ENCODE measurements around the gene RAD51B. TPM values are rescaled to one million over a fixed set of nuclear protein-coding genes. Genes with fewer than 3 reads are reported as not detected.

Gene RAD51B
- total RNA-seq, 1 experiment from 2014 or later = 103 TPM

DNA sequence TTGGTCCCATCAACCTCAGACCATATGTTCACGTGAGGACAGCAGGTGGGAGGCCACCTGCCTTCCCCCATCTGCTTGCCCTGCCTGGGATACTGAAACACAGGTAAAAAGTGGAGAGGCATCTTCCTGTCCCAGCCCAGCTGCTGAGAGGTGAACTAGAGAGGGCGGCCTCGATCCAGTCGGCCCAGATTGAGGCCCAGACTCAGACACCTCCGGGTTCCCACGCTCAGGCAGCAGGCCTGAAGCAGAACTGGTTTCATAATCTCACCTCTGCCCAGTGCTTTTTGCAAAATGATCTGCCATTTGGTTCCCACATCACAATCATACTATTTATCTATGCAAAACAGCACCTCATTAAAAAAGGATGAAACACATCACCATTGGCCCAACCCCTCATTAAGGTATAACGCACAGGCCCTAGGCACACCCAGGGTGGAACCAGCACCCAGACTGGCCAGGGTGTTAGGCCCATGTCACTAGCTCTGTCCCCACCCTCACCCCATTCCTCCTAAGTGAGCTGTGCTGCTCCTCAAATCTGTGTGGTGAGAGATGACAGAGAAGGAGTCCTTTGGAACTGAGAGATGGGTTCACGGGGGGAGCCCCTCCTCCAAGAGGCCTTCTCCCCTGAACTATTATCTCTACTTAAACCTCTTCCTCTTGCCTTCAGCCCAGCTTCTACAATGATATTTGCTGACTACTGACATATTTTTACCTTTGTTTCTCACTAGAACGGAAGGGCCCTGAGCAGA, 892.2 kb downstream of the RAD51B start:
- in situ Hi-C loops (cut with HindIII; ENCODE audit: low sequenced_read_pairs) = no loop called here
- no peak for DNase-seq (ENCODE audit: low spot score)

DNA sequence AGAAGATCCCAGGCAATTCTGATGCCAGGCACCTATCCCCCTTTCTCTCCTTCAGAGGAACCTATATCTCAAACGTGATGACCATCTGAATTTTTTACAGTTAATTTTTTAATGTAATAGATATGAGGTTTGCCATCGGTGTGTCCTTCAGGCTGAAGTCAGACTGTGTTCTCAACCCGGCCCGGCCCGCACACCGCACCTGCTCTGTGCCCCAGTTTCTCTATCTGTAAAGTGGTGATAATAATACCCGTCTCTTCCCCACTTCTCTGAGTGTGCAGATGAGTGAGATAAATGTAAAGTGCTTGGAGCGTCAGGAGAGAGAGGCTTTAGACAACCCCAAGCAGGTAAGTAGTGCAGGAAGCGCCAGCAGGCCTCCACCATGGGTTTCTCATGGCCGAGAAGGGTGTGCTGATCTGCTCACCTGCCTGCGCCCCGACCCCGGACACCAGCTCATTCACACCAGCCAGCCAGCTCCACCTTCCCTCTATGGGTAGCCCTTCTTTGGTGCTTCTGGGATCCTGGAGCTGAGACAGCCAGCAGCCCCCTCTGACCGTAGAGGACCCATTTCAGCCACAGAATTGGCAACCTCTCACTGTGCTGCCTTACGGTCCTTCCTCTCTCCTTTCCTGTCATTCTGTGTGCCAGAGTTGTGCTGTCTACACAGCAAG, 893.3 kb downstream of the RAD51B start:
- in situ Hi-C loops (cut with HindIII; ENCODE audit: low sequenced_read_pairs) = no loop called here
- DNase-seq (ENCODE audit: low spot score) = no peak

DNA sequence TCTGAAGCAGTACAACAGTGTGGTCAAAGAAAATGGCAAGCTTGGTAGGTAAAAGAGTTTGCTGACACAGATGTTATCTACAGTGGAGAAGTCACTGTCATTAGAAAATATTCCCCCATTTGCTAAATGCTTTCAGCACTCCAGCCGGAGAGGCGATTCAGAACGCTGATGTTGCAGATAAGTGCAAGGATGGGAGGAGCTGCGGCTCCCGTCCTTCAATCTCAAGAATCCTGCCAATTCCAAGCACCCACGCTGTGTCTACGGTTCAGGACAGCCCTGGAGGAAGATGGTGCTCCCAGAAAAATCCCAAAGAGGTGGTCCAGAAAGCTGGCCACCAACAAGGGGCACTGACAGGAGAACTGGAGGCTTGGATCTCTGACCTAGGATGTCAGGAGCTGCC, 894.2 kb downstream of the RAD51B start:
- in situ Hi-C loops (cut with HindIII; ENCODE audit: low sequenced_read_pairs) = no loop called here
- DNase-seq (ENCODE audit: low spot score) = no peak

DNA sequence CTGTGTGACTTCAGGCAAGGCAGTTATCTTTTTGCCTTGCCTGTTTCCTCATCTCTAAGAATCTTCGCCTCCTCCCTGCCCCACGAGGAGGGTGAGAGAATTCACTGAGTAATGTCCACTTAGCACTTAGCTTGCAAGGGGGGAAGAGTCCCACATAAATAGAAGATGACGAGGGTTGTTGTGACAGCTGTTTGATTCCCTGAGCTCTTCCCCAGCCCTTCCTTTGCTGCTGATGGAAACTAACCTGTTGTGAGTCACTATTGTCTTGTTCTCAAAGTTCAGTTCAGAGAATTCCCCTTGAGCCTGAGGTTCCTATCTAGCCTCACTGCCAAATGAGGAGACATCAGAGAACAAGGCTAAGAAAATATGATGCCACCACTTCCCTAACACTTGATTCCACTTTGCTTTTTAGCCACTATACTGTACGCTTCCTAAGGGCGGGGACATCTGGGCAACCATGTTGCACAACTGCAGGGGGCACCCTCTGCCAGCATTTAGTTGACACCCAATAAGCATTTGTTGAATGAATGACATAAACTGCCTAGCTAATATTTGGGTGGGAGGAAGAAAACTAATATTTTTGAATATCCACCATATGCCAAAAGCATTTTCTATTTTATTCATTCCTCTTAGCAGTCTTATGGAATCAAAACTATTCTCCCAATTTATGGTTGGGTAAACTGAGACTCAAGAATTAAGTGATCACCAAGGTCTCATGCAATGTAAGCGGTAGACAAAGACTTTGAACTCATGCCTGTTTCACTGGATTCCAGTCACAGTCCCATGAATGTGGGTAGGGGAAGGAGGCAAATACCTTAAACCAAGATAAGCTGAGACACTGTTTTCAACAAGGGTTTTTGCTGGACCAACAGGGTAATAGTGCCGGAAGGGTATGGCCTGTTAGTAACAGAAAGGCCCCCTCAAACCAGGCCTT, 895.7 kb downstream of the RAD51B start:
- in situ Hi-C loops (cut with HindIII; ENCODE audit: low sequenced_read_pairs) = no loop called here
- no peak for DNase-seq (ENCODE audit: low spot score)

DNA sequence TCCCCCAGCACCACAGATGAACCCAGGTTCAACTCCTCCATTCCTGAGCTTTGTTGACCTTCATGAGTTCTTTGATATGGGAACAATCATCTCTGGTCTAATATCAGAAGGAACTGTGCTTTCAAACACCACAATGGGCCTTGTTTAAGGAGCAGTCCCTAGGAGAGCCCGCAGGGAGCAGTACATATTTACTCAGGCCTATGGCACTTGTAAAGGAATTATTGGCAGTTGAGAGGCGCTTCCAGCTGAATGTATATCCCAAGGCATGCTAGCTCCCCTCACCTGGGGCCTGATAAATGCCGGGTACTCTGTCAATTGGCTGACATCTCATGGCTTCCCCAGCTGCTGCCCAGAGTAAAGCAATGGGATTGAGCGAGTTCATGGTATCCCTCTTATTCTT, 897.1 kb downstream of the RAD51B start:
- no peak for DNase-seq (ENCODE audit: low spot score)
- in situ Hi-C loops (cut with HindIII; ENCODE audit: low sequenced_read_pairs) = no loop called here

DNA sequence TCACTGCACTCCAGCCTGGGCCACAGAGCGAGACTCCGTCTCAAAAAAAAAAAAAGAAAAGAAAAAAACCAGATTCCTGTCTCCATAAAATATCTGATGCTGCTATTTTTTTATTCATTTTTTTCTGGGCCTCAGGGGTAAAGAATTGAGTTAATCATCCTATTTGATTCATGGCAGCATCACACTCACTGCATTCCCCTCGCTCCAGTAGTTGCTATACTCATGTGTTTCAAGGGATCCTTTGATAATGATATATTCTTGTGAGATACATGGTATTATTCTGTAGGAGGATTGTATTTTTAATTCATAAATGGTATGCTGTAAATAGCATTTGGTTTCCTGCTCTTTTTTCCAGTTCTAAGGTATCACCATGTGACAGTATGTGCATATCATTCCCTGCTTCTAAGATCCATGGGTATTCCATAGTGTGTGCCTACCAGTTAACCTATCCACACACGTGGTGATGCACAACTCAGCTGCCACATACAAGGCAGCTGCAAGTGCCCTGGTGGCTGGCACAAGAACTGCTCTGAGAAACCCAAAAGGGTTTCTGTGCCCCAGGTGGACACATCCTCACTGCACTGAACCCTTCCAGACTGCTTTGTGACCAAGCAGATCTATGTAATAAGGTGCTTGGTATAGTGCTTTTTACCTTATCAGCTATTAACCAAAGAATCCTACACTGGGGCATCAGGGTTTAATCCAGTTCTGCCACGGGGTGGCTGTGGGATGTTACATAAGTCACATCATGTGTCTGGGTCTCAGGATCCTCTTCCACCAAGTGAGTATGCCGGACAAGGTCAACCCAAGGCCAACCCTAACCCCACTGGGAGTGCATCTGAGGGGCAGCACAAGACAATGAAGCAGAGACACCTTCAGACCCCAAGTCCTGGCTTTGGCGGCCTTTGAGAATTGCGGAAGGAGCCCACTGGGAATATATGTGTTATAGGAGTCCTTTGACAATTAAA, 898.7 kb downstream of the RAD51B start:
- in situ Hi-C loops (cut with HindIII; ENCODE audit: low sequenced_read_pairs) = no loop called here
- DNase-seq (ENCODE audit: low spot score) = no peak

DNA sequence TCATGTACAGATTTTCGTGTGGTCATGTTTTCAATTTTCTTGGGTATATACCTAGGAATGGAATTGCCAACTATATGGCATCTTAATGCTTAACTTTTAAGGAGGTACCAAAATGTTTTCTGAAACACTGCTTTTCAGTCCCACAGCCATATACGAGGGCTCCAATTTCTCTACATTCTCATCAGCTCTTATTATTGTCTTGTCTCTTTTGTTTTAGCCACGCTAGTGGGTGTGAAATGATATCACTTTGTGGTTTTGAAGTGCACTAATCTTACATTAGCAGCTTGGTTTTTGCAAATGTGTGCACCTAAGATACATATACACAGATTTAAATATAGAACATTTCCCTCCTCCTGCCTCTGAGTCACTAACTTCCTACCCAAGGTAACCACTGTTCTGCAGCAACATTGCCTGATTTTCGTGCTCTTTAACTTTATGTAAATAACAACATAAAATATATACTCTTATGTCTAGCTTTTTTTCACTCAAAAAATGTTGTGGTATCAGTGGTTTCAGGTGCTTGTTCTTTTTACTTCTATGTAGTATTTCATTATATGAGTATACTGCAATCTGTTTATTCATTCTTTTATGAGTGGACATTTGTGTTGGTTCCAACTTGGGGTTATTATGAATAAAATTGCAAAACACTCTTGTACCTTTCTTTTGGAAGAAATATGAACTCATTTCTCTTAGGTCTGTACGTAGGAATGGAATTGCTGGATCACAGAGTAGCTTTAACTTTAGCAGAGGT, 900.2 kb downstream of the RAD51B start:
- in situ Hi-C loops (cut with HindIII; ENCODE audit: low sequenced_read_pairs) = no loop called here
- no peak for DNase-seq (ENCODE audit: low spot score)

DNA sequence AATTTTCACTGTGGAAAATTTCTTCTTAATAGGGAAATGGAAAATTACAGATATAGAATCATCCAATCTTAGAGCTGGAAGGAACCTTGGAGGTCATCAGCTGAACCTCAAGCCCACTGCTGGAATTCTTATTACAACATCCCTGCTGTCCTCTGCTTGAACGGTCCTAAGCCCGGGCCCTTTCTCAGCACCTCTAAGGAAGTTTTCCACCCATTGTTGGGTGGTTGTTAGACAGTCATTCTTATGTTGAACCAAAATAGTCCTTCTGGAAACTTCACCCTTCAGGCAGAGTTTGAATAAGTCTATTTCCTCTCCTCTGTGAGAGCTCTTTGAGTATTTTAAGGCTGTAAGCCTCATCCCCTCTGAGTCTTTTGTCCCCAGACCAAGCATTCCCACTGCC, 902.6 kb downstream of the RAD51B start:
- DNase-seq (ENCODE audit: low spot score) = no peak
- in situ Hi-C loops (cut with HindIII; ENCODE audit: low sequenced_read_pairs) = no loop called here

DNA sequence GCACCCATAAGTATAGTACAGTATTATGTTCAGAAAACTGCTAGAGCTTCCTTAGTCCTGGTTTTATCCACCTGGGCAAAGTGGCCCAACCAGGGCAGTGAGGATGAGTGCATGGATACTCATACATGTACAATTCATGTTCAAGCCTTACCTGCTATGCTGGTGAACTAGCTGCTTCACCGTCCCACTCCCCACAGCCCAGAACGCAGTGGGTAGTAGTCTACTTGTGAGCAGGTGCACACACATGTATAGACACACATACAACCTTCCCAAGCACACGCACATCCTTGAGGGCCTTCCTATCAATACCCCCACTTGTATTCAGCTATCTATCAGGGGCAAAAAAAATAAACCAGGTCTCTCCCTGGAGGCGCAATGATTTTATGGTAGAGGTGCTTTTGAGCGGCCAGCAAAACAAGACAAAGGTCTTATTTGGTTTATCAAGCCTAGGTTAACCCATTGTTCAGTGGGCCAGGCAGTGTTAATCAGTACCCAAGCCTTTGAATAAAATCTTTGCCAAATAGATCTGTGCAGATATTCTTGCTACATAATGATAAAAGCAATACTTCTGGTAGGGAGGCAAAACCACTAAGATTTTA, 903.5 kb downstream of the RAD51B start:
- in situ Hi-C loops (cut with HindIII; ENCODE audit: low sequenced_read_pairs) = no loop called here
- no peak for DNase-seq (ENCODE audit: low spot score)

DNA sequence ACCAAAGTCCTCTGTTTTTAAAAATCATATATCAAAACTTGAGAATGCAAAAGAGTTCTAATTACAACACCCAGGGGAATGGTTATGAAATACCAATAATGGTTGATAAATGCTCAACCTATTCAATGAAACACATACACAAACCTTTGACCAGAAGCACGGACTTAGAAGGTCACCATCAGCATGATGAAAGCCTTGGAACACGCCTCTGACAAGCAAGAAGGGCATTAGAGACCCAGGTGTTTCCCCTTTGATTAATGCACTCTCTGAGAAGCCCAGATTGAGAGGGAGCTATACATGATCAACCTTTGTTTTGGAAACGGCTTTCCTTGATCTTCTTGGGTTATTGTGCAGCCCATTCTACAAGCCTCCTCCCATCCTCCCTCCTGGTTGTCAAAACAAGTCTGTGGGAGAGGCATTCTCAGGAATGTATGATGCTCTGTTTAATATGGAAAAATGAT, 904.3 kb downstream of the RAD51B start:
- DNase-seq (ENCODE audit: low spot score) = no peak
- in situ Hi-C loops (cut with HindIII; ENCODE audit: low sequenced_read_pairs) = no loop called here

DNA sequence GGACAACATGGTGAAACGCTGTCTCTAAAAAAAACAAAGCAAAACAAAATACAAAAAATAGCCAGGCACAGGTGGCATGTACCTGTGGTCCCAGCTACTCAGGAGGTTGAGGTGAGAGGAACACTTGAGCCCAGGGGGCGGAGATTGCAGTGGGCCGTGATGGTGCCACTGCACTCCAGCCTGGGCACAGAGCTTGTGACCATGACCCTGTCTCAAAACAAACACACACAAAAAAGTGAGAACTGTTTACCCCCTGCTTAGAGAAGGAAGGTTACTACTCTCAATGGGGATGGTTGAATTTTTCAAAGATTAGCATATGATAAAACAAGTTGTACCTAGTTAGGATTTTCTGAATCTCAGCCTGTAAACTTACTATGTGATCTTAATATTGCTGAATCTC, 905.3 kb downstream of the RAD51B start:
- DNase-seq (ENCODE audit: low spot score) = no peak
- in situ Hi-C loops (cut with HindIII; ENCODE audit: low sequenced_read_pairs) = no loop called here

DNA sequence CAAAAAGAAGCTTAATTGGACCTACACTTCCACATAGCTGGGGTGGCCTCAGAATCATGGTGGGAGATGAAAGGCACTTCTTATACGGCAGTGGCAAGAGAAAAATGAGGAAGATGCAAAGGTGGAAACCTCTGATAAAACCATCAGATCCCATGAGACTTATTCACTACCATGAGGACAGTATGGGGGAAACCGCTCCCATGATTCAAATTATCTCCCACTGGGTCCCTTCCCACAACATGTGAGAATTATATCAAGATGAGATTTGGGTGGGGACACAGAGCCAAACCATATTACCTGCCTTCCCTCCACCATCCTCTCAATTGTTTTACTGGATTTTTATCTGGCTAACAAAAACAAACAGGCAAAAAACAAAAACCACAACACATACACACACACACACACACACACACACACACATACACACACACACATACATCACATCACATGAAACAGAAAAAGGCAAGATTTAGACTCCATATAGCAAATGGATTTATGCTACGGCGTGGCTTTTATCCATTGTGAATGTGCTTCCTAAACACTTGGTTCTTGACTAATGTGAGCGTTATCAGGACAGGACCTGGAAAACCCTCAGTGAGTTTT, 906.6 kb downstream of the RAD51B start:
- no peak for DNase-seq (ENCODE audit: low spot score)
- in situ Hi-C loops (cut with HindIII; ENCODE audit: low sequenced_read_pairs) = no loop called here

DNA sequence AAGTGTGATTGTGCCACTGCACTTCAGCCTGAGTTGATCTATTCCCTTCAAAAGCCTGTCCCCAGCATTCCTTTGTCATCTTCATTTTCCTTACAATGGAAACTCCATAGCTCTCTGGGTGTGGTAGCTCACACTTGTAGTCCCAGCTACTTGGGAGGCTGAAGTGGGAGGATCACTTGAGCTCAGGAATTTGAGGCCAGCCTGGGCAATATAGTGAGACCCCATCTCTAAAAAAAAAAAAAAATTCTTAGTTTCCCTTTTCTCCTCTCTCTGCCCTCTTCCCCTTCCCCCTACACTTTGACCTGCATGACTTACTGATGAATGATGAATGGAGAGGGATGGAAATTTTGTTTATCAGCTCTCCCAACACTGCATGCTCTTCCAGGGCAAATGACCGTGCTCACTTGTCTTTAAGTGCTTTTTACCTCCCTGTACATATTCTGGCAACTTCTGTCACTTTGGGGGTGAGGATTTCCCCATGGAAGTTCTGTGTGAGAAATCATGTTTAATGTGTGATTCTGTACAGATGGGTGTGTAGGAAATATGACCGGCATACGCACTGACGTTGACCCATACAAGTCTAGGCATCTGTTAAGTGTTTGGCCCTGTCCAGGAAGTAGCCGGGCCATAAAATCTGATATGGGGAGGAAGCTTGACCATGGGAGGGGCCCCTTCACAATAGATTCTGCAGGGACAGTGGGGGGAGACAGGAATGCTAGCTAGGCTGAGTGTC, 907.9 kb downstream of the RAD51B start:
- DNase-seq (ENCODE audit: low spot score) = no peak
- in situ Hi-C loops (cut with HindIII; ENCODE audit: low sequenced_read_pairs) = no loop called here

DNA sequence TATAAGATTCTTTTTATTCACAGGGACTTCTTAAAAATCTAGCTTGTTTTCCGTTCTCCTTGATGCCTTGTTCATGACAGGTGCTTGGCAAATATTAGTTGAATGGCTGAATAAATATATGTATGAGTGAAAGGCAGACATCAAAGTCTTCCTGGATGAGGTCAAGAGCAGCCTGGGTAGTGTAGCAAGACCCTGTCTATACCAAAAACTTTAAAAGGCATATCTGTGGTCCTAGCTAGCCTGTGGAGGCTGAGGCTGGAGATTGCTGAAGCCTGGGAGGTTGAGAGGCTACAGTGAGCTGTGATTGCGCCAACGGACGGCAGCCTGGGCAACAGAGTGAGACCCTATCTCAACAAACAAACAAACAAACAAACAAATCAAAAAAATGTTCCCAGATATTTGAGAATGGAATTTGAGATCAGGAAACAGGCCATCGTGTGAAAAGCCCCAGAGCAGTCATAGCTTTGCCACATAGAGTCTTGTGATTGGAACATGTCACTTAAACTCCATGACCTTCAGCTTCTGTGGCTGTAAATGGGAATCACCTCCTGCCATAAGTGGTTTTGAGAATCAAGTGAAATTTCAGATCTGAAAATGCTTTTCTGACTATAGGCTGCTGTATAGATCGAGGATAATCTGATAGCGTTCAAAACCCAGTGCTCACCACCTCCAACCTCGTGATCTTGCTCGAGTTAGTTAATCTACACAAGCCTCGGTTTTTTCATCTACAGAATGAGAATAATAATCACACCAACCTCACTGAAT, 908.9 kb downstream of the RAD51B start:
- in situ Hi-C loops (cut with HindIII; ENCODE audit: low sequenced_read_pairs) = no loop called here
- DNase-seq (ENCODE audit: low spot score) = no peak

DNA sequence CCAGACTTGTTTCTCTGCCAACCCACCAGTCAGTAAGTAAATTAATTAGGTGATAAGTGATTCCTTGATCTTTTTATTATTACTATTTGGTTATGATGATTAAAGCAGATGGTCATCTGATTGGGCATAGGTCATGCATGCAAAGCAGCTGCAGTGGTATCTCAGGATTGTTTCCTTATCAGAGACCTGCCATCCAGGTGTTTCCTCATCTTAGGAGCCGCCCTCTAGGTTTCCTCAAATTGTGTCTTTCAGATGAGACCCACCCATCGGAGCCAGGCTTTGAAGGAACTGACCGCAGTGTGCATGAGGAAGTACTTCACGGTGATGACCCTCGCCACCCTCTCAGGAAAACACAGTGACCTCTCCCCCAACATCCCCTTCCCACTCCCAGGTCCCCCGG, 910.0 kb downstream of the RAD51B start:
- in situ Hi-C loops (cut with HindIII; ENCODE audit: low sequenced_read_pairs) = no loop called here
- no peak for DNase-seq (ENCODE audit: low spot score)

DNA sequence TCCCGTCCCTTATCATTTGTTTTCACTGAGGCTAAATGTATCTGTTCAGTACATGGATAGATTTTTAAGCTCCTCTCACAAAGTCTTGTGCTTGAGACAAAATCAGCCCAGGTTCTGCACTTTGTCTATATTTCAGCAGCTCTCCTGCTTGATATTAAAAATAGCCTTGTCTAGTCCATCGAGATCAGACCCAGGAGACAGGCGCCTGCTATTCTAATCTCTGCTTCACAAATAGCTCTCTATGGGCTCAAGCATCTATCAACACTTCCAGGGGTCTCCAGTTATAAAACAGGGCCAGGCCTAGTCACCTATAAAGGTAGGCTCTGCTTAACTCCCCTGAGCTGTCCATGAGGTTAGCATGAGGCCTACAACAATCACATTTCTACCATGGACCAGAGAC, 910.8 kb downstream of the RAD51B start:
- DNase-seq (ENCODE audit: low spot score) = no peak
- in situ Hi-C loops (cut with HindIII; ENCODE audit: low sequenced_read_pairs) = no loop called here
